Skeletal muscle satellite cell (primary cell): ENCODE results near the gene DCUN1D5. TPM values are rescaled to one million over a fixed set of nuclear protein-coding genes. Genes with fewer than 3 reads are reported as not detected.

Experiments
- H3K27me3 ChIP-seq: 2 replicates; pipeline ENCODE4 v1.7.0; 2013; ENCODE audit warnings: low read length; ENCODE audit not compliant: control insufficient read depth, insufficient read depth
- H3K36me3 ChIP-seq: 2 replicates; pipeline ENCODE4 v1.7.0; 2013; ENCODE audit warnings: mild to moderate bottlenecking, control low read depth, low read length; ENCODE audit not compliant: insufficient read depth
- H3K4me1 ChIP-seq: 2 replicates; pipeline ENCODE4 v1.7.0; 2013; ENCODE audit warnings: low read length; ENCODE audit not compliant: control insufficient read depth, insufficient read depth
- H3K4me2 ChIP-seq: 2 replicates; pipeline ENCODE4 v1.7.0; 2013; ENCODE audit warnings: mild to moderate bottlenecking, low read length
- H3K4me3 ChIP-seq: 2 replicates; pipeline ENCODE4 v1.7.0; 2013; ENCODE audit warnings: low read length
- H3K9ac ChIP-seq: 2 replicates; pipeline ENCODE4 v1.7.0; 2013; ENCODE audit warnings: mild to moderate bottlenecking, low read depth, low read length, moderate library complexity
- H3K9me3 ChIP-seq: replicated peaks from 2 replicates; pipeline ENCODE4 v1.7.0; 2013; ENCODE audit warnings: mild to moderate bottlenecking, control low read depth, low read length
- total RNA-seq: library from RNA; depleted of rRNA; stranded (reverse); fragments of >200 nt; gene quantifications from 2 replicates; pipeline ENCODE4 v1.2.3, GENCODE V29; 2012; rRNA removed

DCUN1D5 gene
- 91.7 and 110 TPM in 2 replicates for total RNA-seq

DNA sequence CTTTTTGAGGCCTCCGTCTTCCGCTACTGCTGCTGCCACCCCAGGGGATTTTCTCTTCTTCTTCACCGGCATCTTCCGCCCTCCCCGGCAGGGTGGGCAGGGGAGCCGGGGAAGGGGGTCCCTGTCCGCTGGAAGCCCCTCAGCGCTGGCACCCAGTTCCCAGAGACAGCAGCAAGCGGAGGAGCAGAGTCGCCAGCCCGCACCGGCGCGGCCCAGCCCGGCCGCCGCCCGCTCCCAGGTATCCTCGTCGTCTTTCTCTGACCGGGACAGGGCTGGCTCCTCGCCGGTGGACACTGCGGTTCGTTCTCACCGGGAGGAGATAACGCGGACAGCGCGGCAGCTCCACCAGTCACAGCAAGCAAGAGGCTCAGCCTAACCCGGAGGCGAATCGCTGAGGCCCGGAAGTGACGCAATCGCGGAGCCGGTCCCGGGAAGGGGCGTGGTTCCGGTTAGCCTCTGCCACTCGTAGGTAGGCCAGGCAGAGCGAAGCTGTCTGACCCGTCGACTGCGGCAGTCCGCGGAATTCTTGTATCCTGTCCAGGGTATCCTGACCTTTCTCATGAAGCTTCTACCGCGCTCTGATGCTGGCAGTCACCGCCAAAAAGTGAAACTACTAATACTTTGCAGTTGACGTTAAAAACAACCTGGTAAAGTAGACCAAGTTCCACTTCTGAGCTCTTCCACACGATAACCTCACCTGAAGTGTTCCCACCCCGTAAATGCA is at the start of gene DCUN1D5:
Gene DCUN1D5, minus strand, starts transcription at position 360 of the 724 bp plus-strand sequence. Its CDS starts 288 bp downstream, at position 72.
- Histone ChIP-seq H3K36me3 (peaks cover 5% of the 10 kb centered on the region), H3K9ac (peak within 1 kb of the TSS; percentile 97), H3K4me2 (peak within 1 kb of the TSS; percentile 87), H3K9me3 (no peaks in the 10 kb centered on the region), H3K4me1 (peaks cover 15% of the 10 kb centered on the region), H3K4me3 (peak within 1 kb of the TSS; percentile 92), H3K27me3 (peaks cover 19% of the 10 kb centered on the region)

DNA sequence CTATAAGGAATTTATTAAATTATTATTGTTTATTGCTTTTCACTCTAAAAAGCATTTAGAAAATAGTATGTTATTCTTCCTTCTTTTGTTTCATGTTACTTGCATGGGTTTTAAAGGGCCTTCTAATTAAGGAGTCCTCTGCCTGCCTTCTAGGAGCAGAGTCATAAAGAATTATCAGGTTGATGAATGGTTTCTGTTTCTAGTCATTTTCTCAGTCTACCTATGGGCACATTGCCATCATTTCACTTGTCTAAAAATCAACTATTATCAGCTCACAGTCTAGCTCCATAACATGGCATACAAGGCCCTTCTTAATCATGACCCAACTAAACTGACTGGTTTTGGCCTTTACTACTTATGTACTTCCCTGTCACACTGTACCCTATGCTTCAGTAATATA is 33.5 kb upstream of the DCUN1D5 start:
- Histone ChIP-seq H3K27me3 (no peaks in the 10 kb centered on the region), H3K4me2 (no peak overlapping the region), H3K36me3 (peaks cover 24% of the 10 kb centered on the region), H3K9me3 (no peaks in the 10 kb centered on the region), H3K9ac (no peak overlapping the region), H3K4me1 (no peaks in the 10 kb centered on the region), H3K4me3 (no peak overlapping the region)

GRCh38 chr11:103114836-103115235 is 22.9 kb upstream of the DCUN1D5 start:
- H3K4me2 ChIP-seq, result no peak overlapping the region
- no peaks in the 10 kb centered on the region for H3K27me3 ChIP-seq
- H3K4me1 ChIP-seq, result peaks cover 10% of the 10 kb centered on the region
- no peaks in the 10 kb centered on the region for H3K9me3 ChIP-seq
- no peak overlapping the region for H3K4me3 ChIP-seq
- H3K36me3 ChIP-seq, result peaks cover 4% of the 10 kb centered on the region
- no peak overlapping the region for H3K9ac ChIP-seq

- Histone ChIP-seq H3K27me3 (no peaks in the 10 kb centered on the region), H3K36me3 (no peaks in the 10 kb centered on the region), H3K4me2 (peak overlapping the region; percentile 26), H3K4me3 (no peak overlapping the region), H3K9me3 (no peaks in the 10 kb centered on the region), H3K4me1 (peaks cover 10% of the 10 kb centered on the region), H3K9ac (no peak overlapping the region)
Observed at GRCh38 chr11:103112364-103112763, 20.4 kb upstream of the DCUN1D5 start.

DNA sequence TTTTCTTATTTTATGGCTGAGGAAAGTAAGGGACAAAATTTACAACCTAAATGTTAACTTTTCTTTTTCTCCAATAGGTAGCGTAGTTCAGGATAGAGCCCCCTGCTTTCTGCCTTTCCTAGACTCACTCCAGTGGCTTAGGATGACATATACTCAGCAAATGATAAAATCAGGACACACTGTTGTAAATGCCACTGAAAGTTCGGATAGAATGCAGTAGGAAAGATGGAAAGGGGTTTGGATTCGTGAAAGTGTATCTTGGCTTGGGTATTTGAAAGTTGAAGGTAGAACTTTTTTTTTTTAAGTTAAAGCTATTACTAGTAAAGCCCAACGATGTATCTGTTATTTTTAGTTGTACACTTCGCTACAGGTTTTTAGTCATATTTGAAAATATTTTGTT is 19.4 kb upstream of the DCUN1D5 start:
- no peak overlapping the region for H3K4me3 ChIP-seq

GRCh38 chr11:103110391-103110790 is 18.4 kb upstream of the DCUN1D5 start:
- Histone ChIP-seq H3K4me2 (peak overlapping the region; percentile 82), H3K9ac (peak overlapping the region; percentile 78), H3K4me3 (peak overlapping the region; percentile 79), H3K9me3 (no peaks in the 10 kb centered on the region), H3K27me3 (no peaks in the 10 kb centered on the region), H3K36me3 (no peaks in the 10 kb centered on the region), H3K4me1 (peaks cover 10% of the 10 kb centered on the region)

More for the DNA sequence above, 19.4 kb upstream of the DCUN1D5 start:
- H3K9me3 ChIP-seq, result no peaks in the 10 kb centered on the region
- H3K4me2 ChIP-seq, result peak overlapping the region; percentile 14
- H3K9ac ChIP-seq, result no peak overlapping the region
- H3K27me3 ChIP-seq, result no peaks in the 10 kb centered on the region
- H3K4me1 ChIP-seq, result peaks cover 10% of the 10 kb centered on the region
- H3K36me3 ChIP-seq, result no peaks in the 10 kb centered on the region

DNA sequence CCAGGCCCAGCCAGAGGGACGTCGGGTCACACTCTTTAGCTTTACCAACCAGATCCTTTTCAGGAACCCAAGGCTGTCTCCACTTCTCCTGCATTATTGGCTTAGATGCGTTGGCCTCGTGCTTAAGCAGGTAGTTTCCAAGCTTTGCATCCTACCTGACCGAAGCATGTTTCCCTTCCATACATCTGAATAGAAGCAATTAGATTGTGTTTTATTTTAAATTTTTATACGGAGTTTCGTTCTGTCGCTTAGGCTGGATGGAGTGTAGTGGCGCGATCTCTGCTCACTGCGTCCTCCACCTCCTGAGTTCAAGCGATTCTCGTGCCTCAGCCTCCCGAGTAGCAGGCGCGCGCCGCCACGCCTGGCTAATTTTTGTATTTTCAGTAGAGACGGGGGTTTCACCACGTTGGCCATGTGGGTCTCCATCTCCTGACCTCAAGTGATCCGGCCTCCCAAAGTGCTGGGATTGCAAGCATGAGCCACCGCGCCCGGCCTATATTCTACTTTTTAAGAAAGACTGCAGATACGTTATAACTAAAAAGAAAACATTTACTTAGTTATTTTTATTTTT is 17.9 kb upstream of the DCUN1D5 start:
- Histone ChIP-seq H3K27me3 (no peaks in the 10 kb centered on the region), H3K4me2 (peak overlapping the region; percentile 82), H3K4me1 (peaks cover 10% of the 10 kb centered on the region), H3K9me3 (no peaks in the 10 kb centered on the region), H3K9ac (peak overlapping the region; percentile 78), H3K36me3 (no peaks in the 10 kb centered on the region), H3K4me3 (peak overlapping the region; percentile 79)

DNA sequence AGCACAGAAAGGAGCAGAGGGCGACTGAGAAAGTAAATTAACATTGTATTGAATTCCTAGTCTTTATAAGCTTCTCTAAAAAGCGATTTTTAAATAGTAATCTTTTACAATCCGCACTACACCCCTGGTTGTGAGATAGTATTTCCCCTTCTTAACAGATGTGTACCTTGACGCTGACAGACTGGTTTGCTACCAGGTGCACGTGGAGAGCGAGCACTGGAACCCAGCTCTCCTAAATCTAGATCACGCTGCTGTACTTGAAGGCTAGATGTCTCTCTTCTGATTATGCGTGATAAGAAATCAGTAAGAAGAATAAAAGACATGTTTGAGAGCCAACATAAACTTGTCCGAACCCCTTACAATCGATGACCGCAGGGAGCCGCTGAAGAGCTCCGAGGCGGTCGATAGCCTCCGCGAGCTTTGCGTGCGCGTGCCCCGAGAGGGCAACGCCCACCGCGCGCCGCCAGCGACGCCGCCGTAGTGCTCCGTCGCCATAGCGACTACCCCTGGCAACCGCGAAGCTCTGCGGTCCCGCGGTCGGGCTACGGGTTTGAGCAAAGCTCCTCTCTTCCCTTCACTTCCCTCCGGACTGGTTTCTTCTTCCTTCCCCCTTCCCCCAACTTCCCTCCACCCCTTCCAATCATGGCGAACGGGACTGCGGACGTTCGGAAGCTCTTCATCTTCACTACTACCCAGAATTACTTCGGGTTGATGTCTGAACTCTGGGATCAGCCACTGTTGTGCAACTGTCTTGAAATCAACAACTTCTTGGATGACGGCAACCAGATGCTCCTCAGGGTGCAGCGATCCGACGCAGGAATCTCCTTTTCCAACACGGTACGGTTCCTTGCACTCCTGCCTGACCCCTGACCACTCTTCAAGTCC is 17.2 kb upstream of the DCUN1D5 start, which contains the start of gene DYNC2H1:
Gene DYNC2H1, plus strand, starts transcription at position 494 of the 885 bp plus-strand sequence. Its CDS starts 149 bp downstream, at position 643.
- H3K27me3 ChIP-seq, result peaks cover 4% of the 10 kb centered on the region
- no peaks in the 10 kb centered on the region for H3K9me3 ChIP-seq
- peak within 1 kb of the TSS; percentile 82 for H3K4me2 ChIP-seq
- H3K9ac ChIP-seq, result peak within 1 kb of the TSS; percentile 78
- H3K4me3 ChIP-seq, result peak within 1 kb of the TSS; percentile 79
- no peaks in the 10 kb centered on the region for H3K36me3 ChIP-seq
- peaks cover 10% of the 10 kb centered on the region for H3K4me1 ChIP-seq

DNA sequence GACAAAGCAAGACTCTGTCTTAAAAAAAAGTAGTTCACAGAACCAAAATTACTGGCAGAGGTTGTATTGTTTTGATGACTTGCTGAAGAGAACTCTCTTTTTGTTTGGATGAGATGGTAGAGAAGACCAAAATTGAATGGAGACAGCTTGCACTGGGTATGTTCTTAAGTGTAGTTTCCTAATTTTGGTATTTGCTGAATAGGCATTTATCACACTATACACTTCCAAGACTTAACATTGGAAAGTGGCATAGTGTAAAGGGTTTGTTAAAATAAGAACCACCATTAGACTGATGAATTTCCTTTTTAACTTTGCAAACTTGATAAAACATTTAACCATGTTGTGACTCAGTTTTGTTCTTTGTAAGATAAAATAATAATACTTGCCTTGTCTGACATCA is 5.3 kb upstream of the DCUN1D5 start:
- H3K9ac ChIP-seq, result no peak overlapping the region
- peaks cover 48% of the 10 kb centered on the region for H3K27me3 ChIP-seq
- H3K4me1 ChIP-seq, result peaks cover 4% of the 10 kb centered on the region
- no peaks in the 10 kb centered on the region for H3K9me3 ChIP-seq
- H3K36me3 ChIP-seq, result no peaks in the 10 kb centered on the region
- no peak overlapping the region for H3K4me2 ChIP-seq
- H3K4me3 ChIP-seq, result no peak overlapping the region

DNA sequence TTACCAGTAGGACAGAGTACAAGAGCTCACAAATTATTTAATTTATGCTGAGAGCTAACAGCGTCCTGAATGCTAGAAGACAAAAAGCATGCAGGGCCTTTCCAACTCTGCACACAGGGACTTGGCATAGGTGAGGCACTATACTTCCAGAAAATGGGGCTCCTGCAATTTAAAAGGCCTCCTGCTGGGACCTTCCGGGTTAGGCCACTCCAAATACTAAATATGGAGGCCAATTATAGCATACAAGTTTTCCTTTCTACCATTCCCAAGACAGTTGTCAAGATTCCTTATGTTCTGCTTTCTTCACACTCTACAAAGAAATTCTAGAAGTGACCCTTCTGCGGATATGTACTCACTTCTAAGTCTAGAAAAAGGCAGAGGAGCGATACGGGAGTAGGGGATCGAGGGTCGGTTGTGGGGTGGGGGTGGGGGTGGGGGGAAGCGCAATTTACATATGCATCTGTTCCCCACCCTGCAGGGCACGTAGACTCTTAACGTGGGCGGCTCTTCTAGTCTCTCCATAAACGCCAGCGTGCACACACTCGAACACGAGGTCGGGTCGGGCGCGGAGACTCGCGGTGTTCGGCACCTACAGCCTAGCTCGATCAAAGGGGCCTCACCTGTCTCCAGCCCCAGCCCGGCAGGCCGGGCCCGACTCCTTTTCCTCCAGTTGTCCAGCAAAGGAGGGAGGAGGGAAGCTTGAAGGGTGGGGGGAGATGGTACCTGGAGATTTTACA is 728 bp downstream of the DCUN1D5 start:
- Histone ChIP-seq H3K4me2 (peak overlapping the region; percentile 87), H3K36me3 (peaks cover 5% of the 10 kb centered on the region), H3K9me3 (no peaks in the 10 kb centered on the region), H3K4me1 (peaks cover 19% of the 10 kb centered on the region), H3K4me3 (peak overlapping the region; percentile 92), H3K9ac (peak overlapping the region; percentile 97), H3K27me3 (peaks cover 12% of the 10 kb centered on the region)

DNA sequence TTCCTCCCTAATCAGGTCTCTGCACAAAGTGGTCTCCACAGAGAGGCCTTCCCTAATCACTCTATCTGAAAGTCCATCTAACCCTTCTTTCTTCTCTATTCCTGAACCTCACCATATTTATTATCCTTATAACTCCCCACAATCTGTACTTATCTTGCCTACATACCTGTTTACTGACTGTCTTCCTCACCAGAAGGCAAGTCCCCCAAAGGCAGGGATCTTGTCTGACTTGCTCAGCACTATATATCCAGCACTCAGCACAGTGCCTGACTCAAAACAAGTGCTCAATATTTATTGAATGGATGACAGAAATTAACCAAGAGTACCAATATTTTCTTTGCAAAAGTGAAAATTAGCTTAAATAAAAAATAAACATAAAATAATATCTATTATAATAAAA is 5.5 kb downstream of the DCUN1D5 start:
- Histone ChIP-seq H3K4me1 (peaks cover 17% of the 10 kb centered on the region), H3K9me3 (no peaks in the 10 kb centered on the region), H3K27me3 (no peaks in the 10 kb centered on the region), H3K36me3 (peaks cover 23% of the 10 kb centered on the region), H3K4me3 (no peak overlapping the region), H3K9ac (peak overlapping the region; percentile 3), H3K4me2 (peak overlapping the region; percentile 17)
